KMS-11 (cell line): ENCODE data around the gene RNF214.

Source experiments
- H2AFZ ChIP-seq: fragments of 200-600 bp; sonication (generic); 2 replicates; pipeline ENCODE4 v1.6.1; 2016; ENCODE audit warnings: antibody characterized with exemption, mixed run types, low read depth
- H3K27ac ChIP-seq: fragments of 200-600 bp; sonication (generic); 2 replicates; pipeline ENCODE4 v1.6.1; 2016; ENCODE audit warnings: mild to moderate bottlenecking, mixed run types
- H3K27me3 ChIP-seq: fragments of 200-600 bp; sonication (generic); 2 replicates; pipeline ENCODE4 v1.6.1; 2017; ENCODE audit warnings: mild to moderate bottlenecking, low read depth, mixed run types, moderate library complexity; ENCODE audit not compliant: insufficient read depth
- H3K36me3 ChIP-seq: fragments of 200-600 bp; sonication (generic); 2 replicates; pipeline ENCODE4 v1.6.1; 2017; ENCODE audit warnings: mild to moderate bottlenecking, mixed run types; ENCODE audit not compliant: insufficient read depth
- H3K4me1 ChIP-seq: fragments of 200-600 bp; sonication (generic); 2 replicates; pipeline ENCODE4 v1.6.1; 2016; ENCODE audit warnings: mild to moderate bottlenecking, low read depth, mixed run types; ENCODE audit not compliant: poor library complexity, severe bottlenecking
- H3K4me2 ChIP-seq: fragments of 200-600 bp; sonication (generic); 2 replicates; pipeline ENCODE4 v1.7.0; 2016; ENCODE audit warnings: mild to moderate bottlenecking, mixed run types
- H3K4me3 ChIP-seq: fragments of 200-600 bp; sonication (generic); IDR thresholded peaks from 2 replicates; pipeline ENCODE4 v1.6.1; 2017; ENCODE audit warnings: low read depth, low read length, mixed read lengths; ENCODE audit not compliant: insufficient read depth
- H3K79me2 ChIP-seq: fragments of 200-600 bp; sonication (generic); 2 replicates; pipeline ENCODE4 v1.6.1; 2016; ENCODE audit warnings: low read depth, mixed run types; ENCODE audit not compliant: insufficient read depth
- H3K9ac ChIP-seq: fragments of 200-600 bp; sonication (generic); 2 replicates; pipeline ENCODE4 v1.6.1; 2016; ENCODE audit warnings: mild to moderate bottlenecking, mixed run types
- H4K20me1 ChIP-seq: fragments of 200-600 bp; sonication (generic); 2 replicates; pipeline ENCODE4 v1.6.1; 2016; ENCODE audit warnings: mild to moderate bottlenecking, mixed run types; ENCODE audit not compliant: insufficient read depth
- CTCF ChIP-seq: fragments of 200-600 bp; sonication (generic); conservative IDR thresholded peaks from 2 replicates; pipeline ENCODE4 v1.6.1; 2017; ENCODE audit warnings: low read depth, mild to moderate bottlenecking, antibody characterized with exemption, low read length, moderate library complexity, mixed read lengths

Gene RNF214

GRCh38 chr11:117201658-117202305 lies 30.7 kb upstream of the RNF214 start:
- Histone ChIP-seq H3K27me3 (no peaks in the 10 kb centered on the region), H3K4me3 (no peak overlapping the region), H3K4me1 (no peaks in the 10 kb centered on the region), H3K4me2 (no peak overlapping the region), H3K9ac (no peak overlapping the region), H3K27ac (no peak overlapping the region), H3K36me3 (no peaks in the 10 kb centered on the region), H2AFZ (no peak overlapping the region), H3K79me2 (no peaks in the 10 kb centered on the region), H4K20me1 (no peaks in the 10 kb centered on the region)
- TF ChIP-seq CTCF, result no peak

GRCh38 chr11:117202386-117203068 lies 29.9 kb upstream of the RNF214 start:
- H3K4me1 ChIP-seq, result no peaks in the 10 kb centered on the region
- H3K27ac ChIP-seq, result no peak overlapping the region
- H3K9ac ChIP-seq, result no peak overlapping the region
- no peaks in the 10 kb centered on the region for H3K27me3 ChIP-seq
- TF ChIP-seq CTCF, result no peak
- no peaks in the 10 kb centered on the region for H3K79me2 ChIP-seq
- H4K20me1 ChIP-seq, result no peaks in the 10 kb centered on the region
- no peak overlapping the region for H3K4me2 ChIP-seq
- no peak overlapping the region for H2AFZ ChIP-seq
- no peaks in the 10 kb centered on the region for H3K36me3 ChIP-seq
- H3K4me3 ChIP-seq, result no peak overlapping the region

GRCh38 chr11:117203069-117203407 lies 29.4 kb upstream of the RNF214 start:
- Histone ChIP-seq H3K36me3 (no peaks in the 10 kb centered on the region), H3K4me2 (no peak overlapping the region), H3K4me1 (no peaks in the 10 kb centered on the region), H3K79me2 (no peaks in the 10 kb centered on the region), H2AFZ (no peak overlapping the region), H3K4me3 (no peak overlapping the region), H4K20me1 (no peaks in the 10 kb centered on the region), H3K27me3 (no peaks in the 10 kb centered on the region), H3K27ac (no peak overlapping the region), H3K9ac (no peak overlapping the region)
- TF ChIP-seq CTCF, result no peak

GRCh38 chr11:117204283-117205080 lies 28.0 kb upstream of the RNF214 start:
- no peak for TF ChIP-seq CTCF
- no peaks in the 10 kb centered on the region for H3K79me2 ChIP-seq
- H3K27ac ChIP-seq, result no peak overlapping the region

More at GRCh38 chr11:117204283-117205080, 28.0 kb upstream of the RNF214 start:
- no peaks in the 10 kb centered on the region for H3K4me1 ChIP-seq
- no peak overlapping the region for H3K9ac ChIP-seq
- no peaks in the 10 kb centered on the region for H3K36me3 ChIP-seq
- H3K27me3 ChIP-seq, result no peaks in the 10 kb centered on the region
- no peaks in the 10 kb centered on the region for H4K20me1 ChIP-seq
- H3K4me3 ChIP-seq, result no peak overlapping the region
- no peak overlapping the region for H3K4me2 ChIP-seq
- no peak overlapping the region for H2AFZ ChIP-seq
